ENCODE measurements around the gene LELP1. TPM values are rescaled to one million over a fixed set of nuclear protein-coding genes. Genes with fewer than 3 reads are reported as not detected.
"Not testable (repeated sequence)": the region's sequence is repeated elsewhere in the genome, so short reads cannot be mapped to it uniquely, and the experiment has no call there.

Gene LELP1
- total RNA-seq, 1 experiment from 2014 or later: not detected

DNA sequence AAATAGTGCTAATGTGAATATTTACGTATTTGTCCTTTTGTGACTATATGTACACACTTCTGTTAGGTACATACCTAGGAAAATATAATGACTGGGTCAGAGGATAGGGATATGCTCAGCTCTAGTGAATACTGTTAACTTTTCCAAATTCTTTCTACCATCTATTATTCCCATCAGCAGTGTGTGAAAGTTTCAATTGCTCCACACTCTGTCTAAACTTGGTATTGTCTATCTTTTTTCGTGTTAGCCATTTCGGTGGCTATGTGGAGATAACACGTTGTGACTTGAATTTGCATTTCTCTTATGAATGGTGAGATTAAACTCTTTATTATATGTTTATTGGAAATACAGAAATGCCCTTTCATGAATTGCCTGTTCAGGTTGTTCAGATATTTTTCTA, 22.7 kb upstream of the LELP1 start:
- no peak for DNase-seq
- H4K20me1 ChIP-seq (ENCODE audit: control insufficient read depth, insufficient read depth, insufficient read length): no peaks in the 10 kb centered on the region
- no peaks in the 10 kb centered on the region for H3K23me2 ChIP-seq (ENCODE audit: insufficient read length, low read depth, low read length, poor library complexity, severe bottlenecking)
- H3K4me1 ChIP-seq (ENCODE audit: insufficient read depth, low read length): no peaks in the 10 kb centered on the region
- Mint-ChIP-seq H3K4me1 (no peaks in the 10 kb centered on the region), H3K27me3 (ENCODE audit: low read depth) (no peaks in the 10 kb centered on the region), H3K4me3 (no peak overlapping the region), H3K36me3 (ENCODE audit: insufficient read depth in 1 of 3, low read depth in 3 of 3) (no peaks in the 10 kb centered on the region), H3K9me3 (peaks cover 14 to 19% of the 10 kb centered on the region in 2 experiments), H3K27ac (no peak overlapping the region)
- H2BK120ac ChIP-seq (ENCODE audit: low read depth, low read length, poor library complexity, severe bottlenecking): no peak overlapping the region
- H3K23ac ChIP-seq (ENCODE audit: insufficient read length, low read depth, low read length): no peak overlapping the region
- H4K8ac ChIP-seq (replicated peaks; ENCODE audit: insufficient read length, low read depth, low read length): no peak overlapping the region
- no peaks in the 10 kb centered on the region for H3K27me3 ChIP-seq (ENCODE audit: insufficient read depth, low read length)
- no peak overlapping the region for H3T11ph ChIP-seq (ENCODE audit: low read length)
- no peak overlapping the region for H2BK20ac ChIP-seq (ENCODE audit: low read depth, low read length, poor library complexity, severe bottlenecking)
- no peak overlapping the region for H3K18ac ChIP-seq (ENCODE audit: insufficient read length, low read depth, low read length)
- no peak overlapping the region for H2AFZ ChIP-seq (ENCODE audit: low read length)
- peak; percentile 19; the same call in 1 of the 3 replicates for TF ChIP-seq CTCF (conservative IDR thresholded peaks at IDR 0.05)
- H3K79me2 ChIP-seq (ENCODE audit: insufficient read depth, low read length): no peaks in the 10 kb centered on the region
- H3K56ac ChIP-seq (ENCODE audit: insufficient read length, low read depth, low read length): no peak overlapping the region
- H3K9me3 ChIP-seq (ENCODE audit: control insufficient read depth, low read depth, low read length): no peaks in the 10 kb centered on the region
- H2AK5ac ChIP-seq (ENCODE audit: insufficient read length, low read length): no peak overlapping the region
- H3K4ac ChIP-seq (ENCODE audit: low read depth, low read length): no peak overlapping the region
- H2BK15ac ChIP-seq (ENCODE audit: low read depth, low read length): no peak overlapping the region
- no peak overlapping the region for H3K4me2 ChIP-seq (ENCODE audit: insufficient read depth, insufficient read length, low read length)
- H3K9ac ChIP-seq (ENCODE audit: extremely low read depth, insufficient read length, low read length): no peak overlapping the region
- no peak overlapping the region for H3K27ac ChIP-seq (ENCODE audit: insufficient read length, low read depth, low read length)
- WGBS (ENCODE audit: extremely low coverage, insufficient read length, low lambda C conversion rate): no CpG with 5 or more reads among the region's 4 CpGs
- no peaks in the 10 kb centered on the region for H3K79me1 ChIP-seq (ENCODE audit: insufficient read depth, low read depth, low read length, poor library complexity, severe bottlenecking)
- no peak overlapping the region for H4K91ac ChIP-seq (ENCODE audit: insufficient read length, low read depth, low read length)
- H4K5ac ChIP-seq (ENCODE audit: insufficient read length, low read depth, low read length): no peak overlapping the region
- no peak overlapping the region for H3K14ac ChIP-seq (ENCODE audit: insufficient read depth, low read length)
- H2BK5ac ChIP-seq (ENCODE audit: insufficient read length, low read length): no peak overlapping the region
- no peak overlapping the region for H2BK12ac ChIP-seq (ENCODE audit: insufficient read length, low read depth, low read length)

- not testable (repeated sequence) for H4K91ac ChIP-seq (ENCODE audit: insufficient read length, low read depth, low read length); H3K4ac ChIP-seq (ENCODE audit: low read depth, low read length); H3T11ph ChIP-seq (ENCODE audit: low read length); H3K56ac ChIP-seq (ENCODE audit: insufficient read length, low read depth, low read length); H4K8ac ChIP-seq (replicated peaks; ENCODE audit: insufficient read length, low read depth, low read length); H3K9me3 ChIP-seq (ENCODE audit: control insufficient read depth, low read depth, low read length); DNase-seq; H3K27ac ChIP-seq (ENCODE audit: insufficient read length, low read depth, low read length); H2BK15ac ChIP-seq (ENCODE audit: low read depth, low read length); H2BK5ac ChIP-seq (ENCODE audit: insufficient read length, low read length); H2AFZ ChIP-seq (ENCODE audit: low read length); H3K18ac ChIP-seq (ENCODE audit: insufficient read length, low read depth, low read length); H3K4me2 ChIP-seq (ENCODE audit: insufficient read depth, insufficient read length, low read length); H3K4me1 ChIP-seq (ENCODE audit: insufficient read depth, low read length); H3K23ac ChIP-seq (ENCODE audit: insufficient read length, low read depth, low read length); H3K14ac ChIP-seq (ENCODE audit: insufficient read depth, low read length); H2AK5ac ChIP-seq (ENCODE audit: insufficient read length, low read length); H3K27me3 ChIP-seq (ENCODE audit: insufficient read depth, low read length); H2BK20ac ChIP-seq (ENCODE audit: low read depth, low read length, poor library complexity, severe bottlenecking); H2BK120ac ChIP-seq (ENCODE audit: low read depth, low read length, poor library complexity, severe bottlenecking); H4K5ac ChIP-seq (ENCODE audit: insufficient read length, low read depth, low read length); H3K79me2 ChIP-seq (ENCODE audit: insufficient read depth, low read length); H3K23me2 ChIP-seq (ENCODE audit: insufficient read length, low read depth, low read length, poor library complexity, severe bottlenecking); H2BK12ac ChIP-seq (ENCODE audit: insufficient read length, low read depth, low read length); H3K4me3 Mint-ChIP-seq; H3K27ac Mint-ChIP-seq; H3K79me1 ChIP-seq (ENCODE audit: insufficient read depth, low read depth, low read length, poor library complexity, severe bottlenecking); H3K27me3 Mint-ChIP-seq (ENCODE audit: low read depth); H4K20me1 ChIP-seq (ENCODE audit: control insufficient read depth, insufficient read depth, insufficient read length); H3K9ac ChIP-seq (ENCODE audit: extremely low read depth, insufficient read length, low read length); H3K36me3 Mint-ChIP-seq (ENCODE audit: insufficient read depth in 1 of 3, low read depth in 3 of 3)
- WGBS (ENCODE audit: extremely low coverage, insufficient read length, low lambda C conversion rate): no CpG with 5 or more reads among the region's 4 CpGs
- peaks cover 23 to 30% of the 10 kb centered on the region in 2 experiments for H3K9me3 Mint-ChIP-seq
- peaks cover 4 to 17% of the 10 kb centered on the region in 2 experiments for H3K4me1 Mint-ChIP-seq
Observed at GRCh38 chr1:153188301-153188700, 14.9 kb upstream of the LELP1 start.

Data from H9 (cell line).